Measurements from ENCODE around the gene ZBTB6. TPM values are rescaled to one million over a fixed set of nuclear protein-coding genes. Genes with fewer than 3 reads are reported as not detected.

ZBTB6 gene
- total and polyA plus RNA-seq, 9 of the 15 experiments (the other 6 are each of a cell fraction or from before 2014, with no cell fraction given): 1.4 to 7.2 (median 5.3) TPM

DNA sequence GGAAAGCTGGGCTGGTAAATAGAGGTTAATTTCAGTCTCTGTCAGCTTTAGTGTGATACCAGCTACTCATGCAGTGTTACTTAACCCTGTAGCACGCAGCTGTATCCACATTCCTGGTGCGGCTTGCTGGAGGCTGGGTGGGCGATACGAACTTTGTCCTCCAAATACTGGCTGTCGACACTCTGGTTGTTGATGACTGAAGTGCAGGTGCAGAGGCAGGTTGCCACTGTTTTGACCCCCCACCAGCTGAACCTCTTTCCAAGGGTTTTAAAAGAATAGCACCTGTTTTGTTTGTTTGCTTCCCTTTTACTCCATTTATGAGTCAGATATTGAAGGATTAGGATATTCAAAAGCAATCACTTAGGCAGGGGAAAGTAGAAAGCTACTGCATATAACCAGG is 23.3 kb upstream of the ZBTB6 start (continued):
- TF ChIP-seq MGA (IDR thresholded peaks at IDR 0.05) (no peak), HNRNPLL (IDR thresholded peaks at IDR 0.05; ENCODE audit: low read depth, low read length, poor library complexity, severe bottlenecking) (no peak), EP300 (IDR thresholded peaks at IDR 0.05; ENCODE audit: low read length) (no peak), TRIM24 (IDR thresholded peaks at IDR 0.05) (no peak), MECOM (CRISPR knock-in tag; IDR thresholded peaks at IDR 0.05) (no peak), KLF1 (tag; IDR thresholded peaks at IDR 0.05) (no peak), ZSCAN29 (IDR thresholded peaks at IDR 0.05) (no peak)
